Kidney (tissue), 14 donors: ENCODE data around the gene GIT1. TPM values are rescaled to one million over a fixed set of nuclear protein-coding genes. Genes with fewer than 3 reads are reported as not detected.

ENCODE experiments used
- DNase-seq, 5 donors: peaks; one replicate each; pipeline ENCODE4 v3.0.0-alpha.2; 2013 to 2020
- FAIRE-seq: peaks from 2 replicates; lab custom pipeline; 2012; peaks lifted over from hg19 to GRCh38; lab: Jason Lieb, UNC
- H3K27ac ChIP-seq, 2 donors: one replicate each; pipeline ENCODE4 v1.7.0; 2013; ENCODE audit warnings: low read depth in 2 of 2, low read length in 2 of 2, inconsistent platforms in 1 of 2
- H3K27me3 ChIP-seq: one replicate; pipeline ENCODE4 v1.7.1; 2013; ENCODE audit warnings: low read length, inconsistent platforms; ENCODE audit not compliant: control insufficient read depth, insufficient read depth
- H3K36me3 ChIP-seq, 3 donors: one replicate each; pipeline versions ENCODE4 v1.7.0 to v1.7.1; 2013; ENCODE audit warnings: low read length in 3 of 3, control low read depth in 1 of 3, inconsistent platforms in 1 of 3; ENCODE audit not compliant: insufficient read depth in 3 of 3, control insufficient read depth in 2 of 3
- H3K4me1 ChIP-seq, 3 donors: one replicate each; pipeline versions ENCODE4 v1.7.0 to v1.7.1; 2013; ENCODE audit warnings: low read length in 3 of 3, inconsistent platforms in 1 of 3, low read depth in 1 of 3; ENCODE audit not compliant: control insufficient read depth in 2 of 3, insufficient read depth in 2 of 3
- H3K4me3 ChIP-seq, 3 donors: one replicate each; pipeline versions ENCODE4 v1.7.0 to v1.8.1; 2013; ENCODE audit warnings: low read length in 3 of 3, control low read depth in 1 of 3, inconsistent platforms in 1 of 3
- H3K9ac ChIP-seq, 3 donors: one replicate each; pipeline versions ENCODE4 v1.7.0 to v1.7.1; 2013; ENCODE audit warnings: low read length in 3 of 3, control low read depth in 1 of 3, inconsistent platforms in 1 of 3
- H3K9me3 ChIP-seq, 3 donors: one replicate each; pipeline versions ENCODE4 v1.7.0 to v1.7.1; 2013; ENCODE audit warnings: low read length in 3 of 3, control low read depth in 1 of 3, inconsistent platforms in 1 of 3; ENCODE audit not compliant: control insufficient read depth in 2 of 3, insufficient read depth in 1 of 3
- CTCF ChIP-seq: IDR thresholded peaks from 3 replicates; pipeline ENCODE4 v1.5.1; 2012; ENCODE audit warnings: mild to moderate bottlenecking, moderate library complexity, borderline replicate concordance; ENCODE audit not compliant: insufficient read depth; ENCODE audit errors: extremely low read depth
- intact Hi-C: fragments of 100-400 bp; cut with DNase I; formaldehyde crosslinking; loops from one replicate; pipeline ENCODE4 v1.11.1; 2022
- polyA plus RNA-seq: library from polyadenylated mRNA; stranded (reverse); fragments of 350-450 nt; fragmentation: Illumina TruSeq; extraction: RNeasy Lipid Tissue Mini Kit (QIAGEN cat#74804); gene quantifications from one replicate; pipeline ENCODE4 v1.2.3, GENCODE V29; 2014; ENCODE audit warnings: low read depth, low replicate concordance; ENCODE audit not compliant: insufficient read depth
- total RNA-seq: library from RNA; stranded (reverse); fragmentation: NEBNext Ultra II Directional; extraction: Animal tissue kit (Norgen Biotek cat#: 25700); gene quantifications from one replicate; pipeline ENCODE4 v1.2.1, GENCODE V29; 2021
- donor health status: control.
- donor health status: control.
- donor health status: control.
- donor health status: control.
- donor health status: control.
- donor health status: DM: yes; HTN: yes; CAD: no.
- donor health status: Normal renal cell carcinoma (clear cell type).

GIT1 gene
- total and polyA plus RNA-seq, 2 donors from 2014 or later, result 21.4 to 41.9 TPM

GRCh38 chr17:29597361-29598172 lies 8.1 kb upstream of the GIT1 start:
- H3K9me3 ChIP-seq, result no peaks in the 10 kb centered on the region
- no peak overlapping the region for H3K27ac ChIP-seq
- TF ChIP-seq CTCF, result no peak
- intact Hi-C loops, result no loop called here
- no peaks in the 10 kb centered on the region for H3K36me3 ChIP-seq
- no peak overlapping the region for H3K9ac ChIP-seq
- H3K4me3 ChIP-seq, result no peak overlapping the region
- FAIRE-seq, result no peak
- no peaks in the 10 kb centered on the region for H3K27me3 ChIP-seq
- peaks cover 0 to 7% (median 0%) of the 10 kb centered on the region in 3 donors for H3K4me1 ChIP-seq
- peak; percentile 60 to 77 (median 63) for DNase-seq

DNA sequence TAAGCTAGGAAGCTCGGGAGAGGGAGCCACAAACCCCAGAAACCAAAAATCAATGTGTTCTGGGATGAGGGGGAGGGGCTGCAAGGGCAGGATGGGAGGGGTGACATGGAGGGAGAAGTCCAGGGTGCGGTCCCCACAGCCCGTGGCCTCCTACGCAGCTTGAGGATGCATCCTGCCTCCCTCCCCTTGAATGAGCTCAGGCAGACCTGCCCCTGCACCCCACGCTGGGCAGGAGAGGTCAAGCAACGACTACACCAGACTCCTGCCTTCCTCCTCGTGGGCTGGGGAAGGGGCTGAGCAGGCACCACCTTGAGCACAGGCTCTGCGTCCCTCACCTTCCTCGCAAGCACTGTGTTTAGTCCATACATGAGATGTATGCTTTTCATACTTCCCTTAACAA lies 7.4 kb upstream of the GIT1 start:
- H3K4me1 ChIP-seq, result peaks cover 0 to 15% (median 6%) of the 10 kb centered on the region in 3 donors
- no peak overlapping the region for H3K4me3 ChIP-seq
- no peaks in the 10 kb centered on the region for H3K36me3 ChIP-seq
- H3K9ac ChIP-seq, result no peak overlapping the region
- no peak for TF ChIP-seq CTCF
- DNase-seq, result peak in 1 of 5 donors; percentile 42
- intact Hi-C loops, result no loop called here
- no peak overlapping the region for H3K27ac ChIP-seq
- FAIRE-seq, result no peak
- H3K27me3 ChIP-seq, result no peaks in the 10 kb centered on the region
- no peaks in the 10 kb centered on the region for H3K9me3 ChIP-seq

DNA sequence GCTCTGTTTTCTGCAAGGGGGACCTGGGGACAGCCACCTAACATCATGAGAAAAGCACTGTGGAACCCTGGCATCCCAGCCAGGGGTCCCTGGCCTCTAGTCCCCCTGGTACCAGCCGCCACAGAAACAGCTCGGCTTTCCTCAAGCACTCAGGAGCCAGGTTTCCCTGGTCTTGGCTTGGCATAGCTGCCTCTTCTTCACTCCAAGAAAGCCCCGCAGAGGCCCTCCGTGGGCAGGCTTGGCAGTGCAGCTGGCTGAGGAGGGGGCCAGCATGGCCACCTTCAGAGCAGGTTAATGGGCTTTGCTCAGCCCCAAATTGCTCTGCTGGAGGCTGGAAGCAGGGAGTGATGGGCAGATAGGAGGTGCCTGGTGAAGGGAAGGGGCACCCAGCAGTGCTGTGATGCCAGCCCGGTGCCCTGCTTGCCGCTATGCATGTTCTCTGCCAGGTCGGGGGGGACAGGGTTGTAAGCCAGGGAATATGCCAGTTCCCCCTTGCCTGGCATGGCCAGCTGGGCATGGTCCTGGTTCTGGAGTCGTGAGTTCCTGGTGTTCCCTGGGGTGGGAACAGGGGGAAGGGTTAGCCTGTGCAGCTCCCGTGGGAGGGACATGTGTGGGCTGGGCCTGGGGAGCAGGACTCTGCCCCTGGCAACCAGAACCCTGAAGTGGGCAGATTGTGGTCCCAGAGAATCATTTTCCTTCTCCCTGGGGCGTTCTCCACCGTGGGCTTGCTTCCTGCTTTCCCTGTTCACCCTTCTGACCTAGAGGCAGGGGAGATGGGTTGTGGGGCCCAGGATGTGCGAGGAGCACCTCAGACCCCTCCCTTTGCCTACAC lies 6.7 kb upstream of the GIT1 start:
- no peak for TF ChIP-seq CTCF
- Histone ChIP-seq H3K36me3 (no peaks in the 10 kb centered on the region), H3K9ac (no peak overlapping the region), H3K4me3 (no peak overlapping the region), H3K27me3 (no peaks in the 10 kb centered on the region), H3K4me1 (peaks cover 0 to 19% (median 7%) of the 10 kb centered on the region in 3 donors), H3K9me3 (no peaks in the 10 kb centered on the region), H3K27ac (no peak overlapping the region)
- DNase-seq (peak in 2 of 5 donors; percentile 53 to 59), FAIRE-seq (no peak)
- intact Hi-C loops, result no loop called here
